HCT116 (cell line): ENCODE measurements around the gene COTL1. TPM values are rescaled to one million over a fixed set of nuclear protein-coding genes. Genes with fewer than 3 reads are reported as not detected.

Experiments
- ATAC-seq: fragments of 200-7000 bp; cut with Tn5 transposase; 2 replicates; pipeline ENCODE4 v1.9.1; 2020; ENCODE audit warnings: mild to moderate bottlenecking, moderate library complexity
- BruUV-seq: library from RNA; stranded (reverse); fragments of 400-500 nt; replicated peaks from 2 replicates; lab custom pipeline; 2021; lab: Mats Ljungman, UMichigan
- CTCF ChIA-PET: fragments of 300-600 bp; sonication (Branson Sonifier 250); formaldehyde crosslinking; loops from one replicate; lab custom pipeline; 2021; ENCODE audit warnings: antibody characterized with exemption; lab: Charles Lee
- POLR2A ChIA-PET: fragments of 300-600, 350-600 bp; sonication (Branson Sonifier 250); formaldehyde crosslinking; loops from one replicate; lab custom pipeline; 2021; ENCODE audit warnings: antibody characterized with exemption; lab: Charles Lee
- RAD21 ChIA-PET, 2 experiments: fragments of 300-600 bp; sonication (Branson Sonifier 250); formaldehyde crosslinking; loops; one replicate each; lab custom pipeline; 2023; ENCODE audit warnings: low total read pairs in 2 of 2; ENCODE audit not compliant: uncharacterized antibody in 2 of 2, unreplicated experiment in 2 of 2, low non-redundant PET in 1 of 2; lab: Charles Lee
- DNase-seq: peaks from one replicate; pipeline ENCODE4 v3.0.0-alpha.2; 2010; ENCODE audit warnings: low read depth, low spot score
- H2AFZ ChIP-seq: fragments of 200-600 bp; shearing (Covaris generic), sonication (generic); 2 replicates; pipeline ENCODE4 v1.6.1; 2017; ENCODE audit warnings: low read depth, mixed run types, mixed read lengths, antibody characterized with exemption, low read length; ENCODE audit not compliant: poor library complexity, severe bottlenecking
- H3K27ac ChIP-seq: 2 replicates; pipeline ENCODE4 v1.5.1; 2012; ENCODE audit warnings: low read depth, low read length
- H3K27me3 ChIP-seq: fragments of 200-600 bp; sonication (generic); 2 replicates; pipeline ENCODE4 v1.6.1; 2016; ENCODE audit warnings: mixed run types, low read length, mixed read lengths; ENCODE audit not compliant: insufficient read depth
- H3K36me3 ChIP-seq, 2 experiments: fragments of 200-500 bp in 1 of 2; fragments of 200-600 bp in 1 of 2; sonication (Bioruptor generic) in 1 of 2; sonication (generic) in 1 of 2; 2 replicates each; pipeline versions ENCODE4 v1.5.1 to v1.6.1; 2014 to 2016; ENCODE audit warnings: low read length in 2 of 2, inconsistent platforms in 1 of 2, mixed read lengths in 1 of 2, mixed run types in 1 of 2; ENCODE audit not compliant: insufficient read depth in 2 of 2, control insufficient read depth in 1 of 2
- H3K4me1 ChIP-seq, 2 experiments: fragments of 200-600 bp in 1 of 2; sonication (generic) in 1 of 2; 2 replicates each; pipeline versions ENCODE4 v1.5.1 to v1.6.1; 2012 to 2017; ENCODE audit warnings: low read length in 2 of 2, inconsistent platforms in 1 of 2, mild to moderate bottlenecking in 1 of 2, mixed read lengths in 1 of 2, mixed run types in 1 of 2, moderate library complexity in 1 of 2; ENCODE audit not compliant: insufficient read depth in 2 of 2, control insufficient read depth in 1 of 2
- H3K4me2 ChIP-seq: fragments of 200-600 bp; sonication (generic); 2 replicates; pipeline ENCODE4 v1.6.1; 2017; ENCODE audit warnings: mixed run types, low read length, mixed read lengths
- H3K4me3 ChIP-seq, 2 experiments: fragments of 200-600 bp in 1 of 2; sonication (generic) in 1 of 2; replicated peaks in 1 of 2; 2 replicates each; pipeline ENCODE4 v1.5.1; 2011 to 2016; ENCODE audit warnings: low read length in 2 of 2, control low read depth in 1 of 2, low read depth in 1 of 2, mild to moderate bottlenecking in 1 of 2, mixed read lengths in 1 of 2, mixed run types in 1 of 2
- H3K79me2 ChIP-seq: fragments of 200-600 bp; sonication (generic); 2 replicates; pipeline ENCODE4 v1.6.1; 2017; ENCODE audit warnings: mild to moderate bottlenecking, mixed run types, low read length, moderate library complexity, mixed read lengths; ENCODE audit not compliant: insufficient read depth
- H3K9ac ChIP-seq: fragments of 200-600 bp; sonication (generic); 2 replicates; pipeline ENCODE4 v1.6.1; 2016; ENCODE audit warnings: low read length, mixed read lengths
- H3K9me2 ChIP-seq: fragments of 200-600 bp; sonication (generic), shearing (Covaris generic); 2 replicates; pipeline ENCODE4 v1.6.1; 2017; ENCODE audit warnings: mixed run types, mild to moderate bottlenecking, moderate library complexity; ENCODE audit not compliant: insufficient read depth
- H3K9me3 ChIP-seq, 2 experiments: fragments of 200-500 bp in 1 of 2; fragments of 200-600 bp in 1 of 2; sonication (Bioruptor generic) in 1 of 2; sonication (generic) in 1 of 2; 2 replicates each; pipeline ENCODE4 v1.6.1; 2014 to 2017; ENCODE audit warnings: low read length in 2 of 2, mixed read lengths in 2 of 2, inconsistent platforms in 1 of 2, low read depth in 1 of 2, mild to moderate bottlenecking in 1 of 2, mixed run types in 1 of 2, moderate library complexity in 1 of 2; ENCODE audit not compliant: control insufficient read depth in 1 of 2, insufficient read depth in 1 of 2
- H4K20me1 ChIP-seq: fragments of 200-600 bp; sonication (generic), shearing (Covaris generic); 2 replicates; pipeline ENCODE4 v1.6.1; 2017; ENCODE audit warnings: mixed run types, mild to moderate bottlenecking, moderate library complexity; ENCODE audit not compliant: insufficient read depth
- CTCF ChIP-seq, 3 experiments: fragments of 200-600 bp in 1 of 3; sonication (generic) in 1 of 3; IDR thresholded peaks in 2 of 3; conservative IDR thresholded peaks in 1 of 3; 2 replicates each; pipeline ENCODE4 v1.5.1; 2012 to 2017; ENCODE audit warnings: low read depth in 2 of 3, low read length in 2 of 3, antibody characterized with exemption in 1 of 3, borderline replicate concordance in 1 of 3, control low read depth in 1 of 3, mild to moderate bottlenecking in 1 of 3, mixed read lengths in 1 of 3, mixed run types in 1 of 3, moderate library complexity in 1 of 3; ENCODE audit not compliant: insufficient read depth in 1 of 3
- ELF1 ChIP-seq: IDR thresholded peaks from 2 replicates; pipeline ENCODE4 v1.6.1; 2012; ENCODE audit warnings: low read depth, borderline replicate concordance
- EZH2 ChIP-seq: fragments of 200-600 bp; sonication (generic); IDR thresholded peaks from 2 replicates; pipeline ENCODE4 v1.6.1; 2017; ENCODE audit warnings: antibody characterized with exemption, mixed run types
- EZH2phosphoT487 ChIP-seq: fragments of 200-600 bp; IDR thresholded peaks from 2 replicates; pipeline ENCODE4 v1.6.1; 2018; ENCODE audit warnings: antibody characterized with exemption, borderline replicate concordance
- POLR2A ChIP-seq: IDR thresholded peaks from 2 replicates; pipeline ENCODE4 v1.7.0; 2011; ENCODE audit warnings: borderline replicate concordance; ENCODE audit not compliant: insufficient read depth, insufficient read length; ENCODE audit errors: extremely low read depth
- POLR2AphosphoS5 ChIP-seq: IDR thresholded peaks from 2 replicates; pipeline ENCODE4 v1.6.1; 2011; ENCODE audit warnings: mild to moderate bottlenecking, low read depth, low read length, moderate library complexity
- RAD21 ChIP-seq: IDR thresholded peaks from 2 replicates; pipeline ENCODE4 v1.6.1; 2012; ENCODE audit warnings: low read depth, mild to moderate bottlenecking
- SP1 ChIP-seq: IDR thresholded peaks from 2 replicates; pipeline ENCODE4 v1.6.1; 2012; ENCODE audit warnings: low read depth
- SRF ChIP-seq: IDR thresholded peaks from 2 replicates; pipeline ENCODE4 v1.6.1; 2012; ENCODE audit warnings: low read depth
- TCF7L2 ChIP-seq: IDR thresholded peaks from 2 replicates; pipeline ENCODE4 v1.7.0; 2011; ENCODE audit warnings: borderline replicate concordance, inconsistent platforms; ENCODE audit not compliant: insufficient read depth, insufficient read length; ENCODE audit errors: extremely low read depth
- YY1 ChIP-seq: IDR thresholded peaks from 2 replicates; pipeline ENCODE4 v1.6.1; 2011; ENCODE audit warnings: low read length, low read depth, moderate library complexity, mild to moderate bottlenecking; ENCODE audit not compliant: insufficient replicate concordance; ENCODE audit errors: extremely low read depth
- ZNF274 ChIP-seq: fragments of 200-500 bp; sonication (Bioruptor generic); IDR thresholded peaks from 2 replicates; pipeline ENCODE4 v1.6.1; 2014; ENCODE audit warnings: mild to moderate bottlenecking, low read depth, low read length, inconsistent platforms
- intact Hi-C: fragments of 100-400 bp; cut with micrococcal nuclease; formaldehyde crosslinking; loops from 2 replicates; pipeline ENCODE4 v1.10.0; 2022
- total RNA-seq: library from RNA; stranded (reverse); gene quantifications from one replicate; pipeline ENCODE4 v1.2.1, GENCODE V29; 2021; ENCODE audit not compliant: unreplicated experiment

COTL1 gene
- total RNA-seq, 1 experiment from 2014 or later, result 276 TPM

- intact Hi-C loops, result no loop called here
- ChIA-PET CTCF (no interaction called here), RAD21 (no interaction called here), POLR2A (no interaction called here)
- H3K9ac ChIP-seq, result no peak overlapping the region
- peaks cover 2 to 7% of the 10 kb centered on the region in 2 experiments; a peak in 1 of 4 replicates for H3K4me1 ChIP-seq
- no peak for DNase-seq
- 0 out of 2 replicates have a peak, but pooled peaks have one; percentile 15 for ATAC-seq
- H3K9me2 ChIP-seq, result no peaks in the 10 kb centered on the region
- H3K27ac ChIP-seq, result no peak overlapping the region
- no peaks in the 10 kb centered on the region for H3K79me2 ChIP-seq
- no peak overlapping the region for H3K4me2 ChIP-seq
- BruUV-seq, result no TSS peak
- TF ChIP-seq RAD21 (no peak), SRF (no peak)
- H2AFZ ChIP-seq, result no peak overlapping the region
- no peaks in the 10 kb centered on the region for H3K9me3 ChIP-seq
- H3K36me3 ChIP-seq, result no peaks in the 10 kb centered on the region
- no peaks in the 10 kb centered on the region for H4K20me1 ChIP-seq
- H3K4me3 ChIP-seq, result no peak overlapping the region
- H3K27me3 ChIP-seq, result no peaks in the 10 kb centered on the region
Measured at GRCh38 chr16:84548508-84548907, 69.4 kb downstream of the COTL1 start.

- Histone ChIP-seq H3K4me3 (no peak overlapping the region), H2AFZ (no peak overlapping the region), H3K9me3 (no peaks in the 10 kb centered on the region), H3K27ac (no peak overlapping the region), H3K4me2 (no peak overlapping the region), H3K4me1 (peaks cover 2 to 7% of the 10 kb centered on the region in 2 experiments; a peak in 1 of 4 replicates), H3K79me2 (no peaks in the 10 kb centered on the region), H3K27me3 (no peaks in the 10 kb centered on the region), H3K36me3 (no peaks in the 10 kb centered on the region), H3K9me2 (no peaks in the 10 kb centered on the region), H3K9ac (no peak overlapping the region), H4K20me1 (no peaks in the 10 kb centered on the region)
- RAD21 ChIA-PET, result no interaction called here
- intact Hi-C loops, result no loop called here
- TF ChIP-seq TCF7L2 (no peak), POLR2A (no peak), POLR2AphosphoS5 (no peak), SP1 (no peak), YY1 (no peak), RAD21 (no peak), ZNF274 (no peak), EZH2 (no peak), ELF1 (no peak), EZH2phosphoT487 (no peak), CTCF (IDR thresholded peaks at IDR 0.05 in 2 of 3, conservative IDR thresholded peaks at IDR 0.05 in 1 of 3; ENCODE audit: borderline replicate concordance in 1 of 3, insufficient read depth in 1 of 3, low read depth in 2 of 3, low read length in 2 of 3) (no peak)
- ATAC-seq (no peak), DNase-seq (no peak)
- CTCF ChIA-PET, result no interaction called here
- BruUV-seq, result no TSS peak
- POLR2A ChIA-PET, result no interaction called here
Measured at GRCh38 chr16:84547546-84548061, 70.3 kb downstream of the COTL1 start.
